Measurements from ENCODE around the gene SAA1. TPM values are rescaled to one million over a fixed set of nuclear protein-coding genes. Genes with fewer than 3 reads are reported as not detected.

Gene SAA1
- total and polyA plus RNA-seq, 9 of the 15 experiments (the other 6 are each of a cell fraction or from before 2014, with no cell fraction given), result 6.3 TPM; not detected in 8

GRCh38 chr11:18253778-18254338 lies 12.2 kb upstream of the SAA1 start:
- H4K20me1 ChIP-seq (replicated peaks; ENCODE audit: control insufficient read depth, insufficient read depth, low read length), result no peaks in the 10 kb centered on the region; the same call in 1 of the 2 replicates
- H3K36me3 ChIP-seq (ENCODE audit: control insufficient read depth, insufficient read depth, low read length), result no peaks in the 10 kb centered on the region
- H3K4me2 ChIP-seq (ENCODE audit: insufficient read depth, low read length), result no peak overlapping the region
- BruUV-seq (replicated peaks), result no TSS peak
- ChIA-PET CTCF (ENCODE audit: low intra/inter-chr PET ratio) (no interaction called here), POLR2A (no interaction called here)
- no peak overlapping the region for H3K27ac ChIP-seq (ENCODE audit: extremely low read depth, low read depth, low read length)
- FAIRE-seq (no peak), DNase-seq (ENCODE audit: extremely low read depth in 1 of 4, low spot score in 3 of 4) (no peak), ATAC-seq (no peak)
- 5% methylated on average over 10 of the region's 11 CpGs for WGBS (ENCODE audit: insufficient coverage, low coverage, missing lambda C conversion rate)
- no peak overlapping the region for H2AFZ ChIP-seq (ENCODE audit: low read depth, low read length)
- no peaks in the 10 kb centered on the region for H3K9me3 ChIP-seq (replicated peaks; ENCODE audit: control insufficient read depth, insufficient read depth, low read depth, low read length)
- H3K27me3 ChIP-seq (ENCODE audit: control insufficient read depth in 2 of 2, insufficient read depth in 2 of 2, low read length in 2 of 2), result peaks cover 30 to 45% of the 10 kb centered on the region in 2 experiments
- no peak overlapping the region for H3K4me3 ChIP-seq
- H3K4me1 ChIP-seq (replicated peaks in 1 of 2; ENCODE audit: control insufficient read depth in 2 of 2, insufficient read depth in 2 of 2, low read length in 2 of 2), result no peaks in the 10 kb centered on the region
- TF ChIP-seq FOXA1 (IDR thresholded peaks at IDR 0.05; ENCODE audit: borderline replicate concordance), result no peak
- no peak for TF ChIP-seq ETV5 (CRISPR knock-in tag; IDR thresholded peaks at IDR 0.05; ENCODE audit: low read depth)
- TF ChIP-seq DEAF1 (CRISPR knock-in tag; IDR thresholded peaks at IDR 0.05), result no peak
- no peak for TF ChIP-seq NFRKB (IDR thresholded peaks at IDR 0.05; ENCODE audit: low read depth)
- TF ChIP-seq, protein P1, sequence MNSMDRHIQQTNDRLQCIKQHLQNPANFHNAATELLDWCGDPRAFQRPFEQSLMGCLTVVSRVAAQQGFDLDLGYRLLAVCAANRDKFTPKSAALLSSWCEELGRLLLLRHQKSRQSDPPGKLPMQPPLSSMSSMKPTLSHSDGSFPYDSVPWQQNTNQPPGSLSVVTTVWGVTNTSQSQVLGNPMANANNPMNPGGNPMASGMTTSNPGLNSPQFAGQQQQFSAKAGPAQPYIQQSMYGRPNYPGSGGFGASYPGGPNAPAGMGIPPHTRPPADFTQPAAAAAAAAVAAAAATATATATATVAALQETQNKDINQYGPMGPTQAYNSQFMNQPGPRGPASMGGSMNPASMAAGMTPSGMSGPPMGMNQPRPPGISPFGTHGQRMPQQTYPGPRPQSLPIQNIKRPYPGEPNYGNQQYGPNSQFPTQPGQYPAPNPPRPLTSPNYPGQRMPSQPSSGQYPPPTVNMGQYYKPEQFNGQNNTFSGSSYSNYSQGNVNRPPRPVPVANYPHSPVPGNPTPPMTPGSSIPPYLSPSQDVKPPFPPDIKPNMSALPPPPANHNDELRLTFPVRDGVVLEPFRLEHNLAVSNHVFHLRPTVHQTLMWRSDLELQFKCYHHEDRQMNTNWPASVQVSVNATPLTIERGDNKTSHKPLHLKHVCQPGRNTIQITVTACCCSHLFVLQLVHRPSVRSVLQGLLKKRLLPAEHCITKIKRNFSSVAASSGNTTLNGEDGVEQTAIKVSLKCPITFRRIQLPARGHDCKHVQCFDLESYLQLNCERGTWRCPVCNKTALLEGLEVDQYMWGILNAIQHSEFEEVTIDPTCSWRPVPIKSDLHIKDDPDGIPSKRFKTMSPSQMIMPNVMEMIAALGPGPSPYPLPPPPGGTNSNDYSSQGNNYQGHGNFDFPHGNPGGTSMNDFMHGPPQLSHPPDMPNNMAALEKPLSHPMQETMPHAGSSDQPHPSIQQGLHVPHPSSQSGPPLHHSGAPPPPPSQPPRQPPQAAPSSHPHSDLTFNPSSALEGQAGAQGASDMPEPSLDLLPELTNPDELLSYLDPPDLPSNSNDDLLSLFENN (IDR thresholded peaks at IDR 0.05; ENCODE audit: low read depth in 2 of 2, low read length in 2 of 2), result no peak
- TF ChIP-seq TCFL5 (CRISPR knock-in tag; conservative IDR thresholded peaks at IDR 0.05), result no peak
- no peak for TF ChIP-seq MCM3 (IDR thresholded peaks at IDR 0.05)
- TF ChIP-seq, protein P2, sequence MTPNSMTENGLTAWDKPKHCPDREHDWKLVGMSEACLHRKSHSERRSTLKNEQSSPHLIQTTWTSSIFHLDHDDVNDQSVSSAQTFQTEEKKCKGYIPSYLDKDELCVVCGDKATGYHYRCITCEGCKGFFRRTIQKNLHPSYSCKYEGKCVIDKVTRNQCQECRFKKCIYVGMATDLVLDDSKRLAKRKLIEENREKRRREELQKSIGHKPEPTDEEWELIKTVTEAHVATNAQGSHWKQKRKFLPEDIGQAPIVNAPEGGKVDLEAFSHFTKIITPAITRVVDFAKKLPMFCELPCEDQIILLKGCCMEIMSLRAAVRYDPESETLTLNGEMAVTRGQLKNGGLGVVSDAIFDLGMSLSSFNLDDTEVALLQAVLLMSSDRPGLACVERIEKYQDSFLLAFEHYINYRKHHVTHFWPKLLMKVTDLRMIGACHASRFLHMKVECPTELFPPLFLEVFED (CRISPR knock-in tag; conservative IDR thresholded peaks at IDR 0.05), result no peak
- intact Hi-C loops (cut with micrococcal nuclease), result no loop called here
- in situ Hi-C loops (cut with MboI), result loop anchor here (10.0 kb wide), 1 partner anchor 401 kb away; no protein-coding TSS in a partner anchor
- H3K9ac ChIP-seq (ENCODE audit: insufficient read depth in 1 of 2, low read depth in 2 of 2, low read length in 2 of 2), result no peak overlapping the region
- H3K79me2 ChIP-seq (ENCODE audit: control insufficient read depth, insufficient read depth, low read length), result no peaks in the 10 kb centered on the region
- no peaks in the 10 kb centered on the region for H3K9me1 ChIP-seq (ENCODE audit: control insufficient read depth, insufficient read depth, low read length)

Measured in K562 (cell line).